ENCODE data around the gene KRTAP4-16.

DNA sequence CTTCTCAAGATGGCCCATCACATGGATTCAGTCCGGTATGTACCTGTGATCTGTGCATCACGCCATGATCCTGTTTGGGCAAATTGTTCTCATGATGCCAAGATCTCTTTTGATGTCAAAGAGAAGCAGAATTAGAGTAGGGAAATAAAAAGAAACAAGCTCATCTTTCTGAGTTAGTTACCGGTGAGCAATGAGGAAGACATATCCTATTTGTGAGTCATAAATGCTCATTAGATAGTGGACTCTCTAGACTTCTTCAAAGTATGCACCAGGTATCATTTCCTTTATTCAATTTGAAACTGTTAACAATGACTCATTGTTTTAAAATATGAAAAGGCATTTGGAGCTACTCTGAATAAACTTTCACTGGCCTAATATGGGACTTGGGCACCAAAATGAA lies 30.0 kb upstream of the KRTAP4-16 start:
- no peak for TF ChIP-seq POLR2A (IDR thresholded peaks at IDR 0.05; ENCODE audit: low read depth, low read length)
- TF ChIP-seq POLR2AphosphoS5 (IDR thresholded peaks at IDR 0.05; ENCODE audit: low read depth, low read length), result no peak

All from GM12892 (cell line).